Measurements from ENCODE around the gene DHCR24. TPM values are rescaled to one million over a fixed set of nuclear protein-coding genes. Genes with fewer than 3 reads are reported as not detected.
"Not testable (repeated sequence)": the region's sequence is repeated elsewhere in the genome, so short reads cannot be mapped to it uniquely, and the experiment has no call there.

DHCR24 gene
- total RNA-seq, 1 donor from 2014 or later: 82.2 TPM

DNA sequence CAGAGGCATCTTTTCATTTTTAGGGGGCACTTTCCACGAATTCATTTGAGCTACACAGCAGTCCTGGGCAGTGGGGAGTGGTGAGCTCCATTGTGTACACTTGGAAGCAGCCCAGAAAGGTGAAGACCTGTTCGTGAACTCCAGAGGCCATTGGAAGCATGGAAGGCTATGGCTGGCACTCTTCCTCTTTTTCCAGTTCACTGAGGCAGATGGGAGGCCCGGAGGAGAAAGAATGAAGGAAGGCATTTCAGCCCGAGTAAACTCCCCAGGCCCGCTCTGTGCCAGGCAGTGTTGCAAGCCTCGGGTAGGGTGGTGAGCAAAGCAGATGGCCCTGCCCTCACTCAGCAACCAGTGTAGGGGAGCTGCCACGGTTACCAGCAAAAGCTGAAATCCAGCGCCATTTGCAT is 673 bp upstream of the DHCR24 start:
- no peak for DNase-seq

GRCh38 chr1:54885807-54886723 is 930 bp downstream of the DHCR24 start:
- peak; percentile 38 for DNase-seq

DNA sequence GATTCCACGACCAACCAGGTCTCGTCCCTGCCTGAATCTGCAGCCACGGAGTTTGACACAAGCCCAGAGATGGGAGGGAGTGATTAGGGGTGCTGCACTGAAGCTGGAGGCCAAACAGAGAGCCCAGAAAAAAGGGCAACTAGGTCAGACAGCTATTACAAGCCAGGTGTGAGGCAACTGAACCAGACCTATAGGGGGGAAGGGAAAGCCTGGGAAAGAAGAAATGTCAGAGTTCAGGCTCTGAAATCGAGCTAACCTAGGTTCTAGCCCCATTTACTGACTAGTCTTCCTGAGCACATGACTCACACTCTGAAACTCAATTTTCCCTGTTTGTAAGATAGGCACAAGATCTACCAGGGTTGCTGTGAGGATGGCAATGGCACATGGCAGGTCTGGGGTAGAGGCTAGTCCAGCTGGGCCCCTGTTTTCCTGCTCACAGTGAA is 1.7 kb downstream of the DHCR24 start:
- DNase-seq: peak; percentile 25

DNA sequence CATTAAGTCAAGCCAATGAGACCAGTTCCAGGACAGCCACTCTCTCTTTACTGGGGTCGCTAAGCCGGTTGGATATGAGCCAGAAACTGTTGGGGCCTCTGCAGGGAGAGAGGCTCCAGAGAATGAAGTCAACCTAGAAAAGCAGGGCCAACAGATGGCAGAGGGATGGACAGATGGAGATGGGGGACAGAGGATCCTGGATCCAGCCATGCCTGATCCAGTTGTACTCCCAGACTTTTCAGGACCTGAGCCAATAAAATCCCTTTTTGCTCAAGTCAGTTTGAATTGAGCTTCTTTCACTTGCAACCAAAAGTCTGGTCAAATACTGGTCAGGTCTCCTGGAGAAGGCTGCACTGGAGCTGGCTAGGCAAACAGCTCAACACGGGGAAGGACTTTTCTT is 2.2 kb downstream of the DHCR24 start:
- DNase-seq: no peak

- no peak for DNase-seq
Measured at GRCh38 chr1:54884135-54884586, 2.8 kb downstream of the DHCR24 start.

DNA sequence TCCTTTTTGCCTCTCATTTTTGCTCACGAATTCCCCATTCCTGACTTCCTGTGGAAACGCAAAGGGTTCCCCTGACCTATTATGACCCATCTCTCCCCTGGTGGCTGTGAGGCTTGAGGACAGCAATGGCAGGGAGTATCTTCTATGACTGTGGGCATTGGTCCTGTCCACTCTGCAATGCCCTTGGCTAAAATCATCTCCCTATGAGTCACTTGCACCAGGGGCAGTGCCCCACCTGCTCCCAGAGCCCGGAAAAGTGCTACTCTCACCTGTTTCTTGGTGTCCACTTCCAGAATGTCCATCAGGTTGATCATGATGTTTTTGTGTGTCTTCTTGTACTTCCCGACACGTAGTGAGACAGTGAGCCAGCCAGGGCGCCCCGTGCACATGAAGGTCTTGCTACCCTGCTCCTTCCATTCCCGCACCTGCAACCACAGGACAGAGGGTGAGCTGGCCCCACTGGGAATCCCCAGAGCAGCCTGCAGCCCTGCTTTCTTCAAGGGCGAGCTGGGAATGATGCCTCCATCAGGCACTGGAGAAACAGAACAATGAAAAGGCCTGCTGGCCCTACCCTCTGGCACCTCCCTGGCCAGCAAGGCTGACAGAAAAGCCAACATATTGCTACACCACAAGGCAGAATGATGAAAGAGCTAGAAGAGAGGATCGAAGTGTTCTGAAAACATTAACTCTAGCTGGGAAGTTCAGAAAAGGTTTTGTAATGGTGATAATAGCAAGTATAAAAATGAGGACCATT is 3.5 kb downstream of the DHCR24 start:
- no peak for DNase-seq

DNA sequence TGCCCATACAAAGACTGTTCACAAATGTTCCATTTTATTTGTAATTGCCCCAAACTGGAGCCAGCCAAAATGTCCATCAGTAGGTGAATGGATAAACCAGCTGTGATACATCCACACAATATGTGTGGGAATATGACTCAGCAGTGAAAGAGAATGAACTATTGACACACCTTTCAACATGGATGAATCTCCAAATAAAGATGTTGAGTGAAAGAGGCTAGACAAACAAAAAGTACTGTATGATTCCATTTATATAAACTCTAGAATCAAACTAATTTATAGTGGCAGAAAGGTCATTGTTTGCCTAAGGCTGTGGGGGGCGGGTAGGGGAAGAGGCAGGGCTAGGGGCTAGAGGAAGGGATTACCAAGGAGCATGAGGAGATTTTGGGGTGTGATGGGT is 4.5 kb downstream of the DHCR24 start:
- DNase-seq: no peak

DNA sequence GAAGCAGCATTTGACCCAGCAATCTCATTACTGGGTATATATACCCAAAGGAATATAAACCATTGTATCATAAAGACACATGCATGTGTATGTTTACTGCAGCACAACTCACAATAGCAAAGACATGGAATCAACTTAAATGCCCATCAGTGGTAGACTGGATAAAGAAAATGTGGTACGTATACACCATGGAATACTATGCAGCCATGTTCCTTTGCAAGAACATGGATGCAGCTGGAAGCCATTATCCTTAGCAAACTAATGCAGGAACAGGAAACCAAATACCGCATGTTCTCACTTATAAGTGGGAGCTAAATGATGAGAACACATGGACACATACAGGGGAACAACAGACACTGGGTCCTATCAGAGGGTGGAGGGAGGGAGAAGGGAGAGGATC is 5.4 kb downstream of the DHCR24 start:
- DNase-seq: not testable (repeated sequence)

- DNase-seq: no peak
Measured at GRCh38 chr1:54879872-54880271, 7.1 kb downstream of the DHCR24 start.

GRCh38 chr1:54876814-54877213 is 10.2 kb downstream of the DHCR24 start:
- no peak for DNase-seq

GRCh38 chr1:54875000-54875399 is 12.0 kb downstream of the DHCR24 start:
- DNase-seq: no peak

GRCh38 chr1:54874079-54874830 is 12.7 kb downstream of the DHCR24 start:
- DNase-seq: no peak

DNA sequence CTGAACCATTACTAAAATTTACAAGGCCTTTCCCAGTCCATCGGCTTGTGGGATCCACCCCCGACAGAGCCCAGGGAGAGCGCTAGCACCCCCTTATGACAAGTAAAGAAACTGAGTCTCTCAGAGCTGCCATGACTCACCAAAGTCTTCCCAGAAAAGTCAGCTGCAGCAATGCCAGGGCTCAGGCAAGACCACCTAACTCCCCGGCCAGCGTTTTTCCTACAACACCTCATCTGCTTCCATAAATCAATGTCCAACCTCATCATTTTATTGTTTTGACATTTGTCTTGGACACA is 15.0 kb downstream of the DHCR24 start:
- no peak for DNase-seq

DNA sequence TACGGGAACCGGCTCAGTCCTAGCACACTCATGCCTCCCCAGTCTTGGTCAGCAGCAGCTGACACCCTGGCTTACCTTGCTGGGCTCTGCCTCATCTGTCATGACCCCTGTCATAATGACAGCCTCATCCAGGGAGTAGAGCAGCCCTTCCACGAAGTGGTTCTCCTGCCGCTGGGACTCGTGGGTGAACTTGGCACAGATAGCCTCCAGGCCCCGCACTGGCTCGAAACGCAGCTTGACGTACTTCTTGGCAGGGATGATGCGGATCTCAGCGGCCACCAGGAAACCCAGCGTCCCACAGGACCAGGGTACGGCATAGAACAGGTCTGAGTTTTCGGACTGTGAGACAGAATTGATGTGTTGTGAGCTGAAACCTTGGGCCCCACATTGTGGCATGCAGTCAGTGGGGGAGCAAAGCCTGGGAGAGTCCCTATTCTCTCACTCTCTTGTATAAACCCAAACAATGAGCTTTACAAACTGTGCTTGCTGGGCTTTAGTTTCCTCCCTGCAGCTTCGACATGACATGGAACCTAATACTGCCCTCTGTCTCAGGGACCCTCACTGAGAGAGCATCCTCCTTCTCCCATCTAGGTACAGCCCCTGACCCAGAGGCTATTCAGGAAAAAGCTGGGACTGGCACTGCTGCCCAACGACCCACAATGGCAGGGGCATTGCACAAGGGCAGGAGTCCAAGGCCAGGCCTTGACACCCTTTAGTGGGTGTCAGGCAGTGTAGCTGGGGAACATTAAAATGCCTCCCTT is 15.5 kb downstream of the DHCR24 start:
- no peak for DNase-seq

DNA sequence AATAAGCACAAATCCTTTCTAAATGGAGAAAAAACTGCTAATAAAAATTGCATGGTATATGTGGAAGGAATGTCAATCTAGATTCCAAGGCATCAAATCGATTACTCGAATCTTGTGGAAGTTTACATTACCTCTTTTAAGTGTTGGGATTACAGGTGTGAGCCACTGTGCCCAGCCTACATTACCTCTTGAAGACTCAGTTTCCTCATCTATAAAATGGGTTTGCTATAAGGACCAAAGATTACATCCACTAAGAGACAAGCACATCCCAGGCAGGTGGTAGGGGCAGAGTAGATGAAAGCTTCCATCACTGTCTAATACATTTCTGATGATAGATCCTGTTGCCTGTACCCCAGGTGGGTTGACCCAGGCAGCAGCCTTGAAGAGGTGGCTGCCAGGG is 16.1 kb downstream of the DHCR24 start:
- no peak for DNase-seq

DNA sequence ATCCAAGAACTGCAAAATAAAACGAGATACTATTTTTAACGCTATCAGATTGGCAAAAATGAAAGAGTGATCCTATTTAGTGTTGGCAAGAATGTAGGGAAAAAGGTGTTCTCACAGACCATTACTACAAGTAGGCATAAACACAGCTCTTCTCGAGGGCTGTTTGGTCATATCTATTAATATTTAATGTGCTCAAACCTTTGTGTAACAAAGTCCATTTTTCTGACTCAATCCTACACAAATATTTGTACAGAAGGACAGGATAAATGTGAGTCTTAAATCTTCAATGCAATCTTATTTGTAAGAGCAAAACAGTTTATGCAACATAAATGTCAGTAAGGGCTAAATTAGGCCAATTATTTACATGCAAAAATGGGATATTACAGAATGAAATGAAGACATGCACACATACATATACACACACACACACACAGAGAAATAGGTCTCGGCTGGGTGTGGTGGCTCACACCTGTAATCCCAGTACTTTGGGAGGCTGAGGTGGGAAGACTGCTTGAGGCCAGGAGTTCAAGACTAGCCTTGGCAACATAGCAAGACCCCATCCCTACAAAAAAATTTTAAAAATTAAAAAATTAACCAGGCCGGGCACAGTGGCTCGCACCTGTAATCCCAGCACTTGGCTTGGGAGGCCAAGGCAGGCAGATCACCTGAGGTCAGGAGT is 17.7 kb downstream of the DHCR24 start:
- no peak for DNase-seq

DNA sequence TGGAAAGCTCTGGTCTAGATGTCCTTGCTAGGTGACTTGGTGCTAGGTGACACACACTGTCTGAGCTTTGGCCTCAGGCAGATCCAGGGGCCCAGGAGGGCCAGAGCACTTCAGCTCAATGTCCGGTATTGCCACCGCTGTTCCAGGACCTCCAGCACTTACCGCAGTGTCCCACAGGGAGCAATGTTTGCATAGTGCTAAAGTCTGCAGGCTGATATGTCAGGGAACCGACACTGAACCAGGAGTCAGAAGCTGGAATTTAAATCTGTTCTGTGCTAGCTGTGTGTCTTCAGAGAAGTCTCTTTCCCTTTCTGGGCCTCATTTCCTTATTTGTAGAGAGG is 19.3 kb downstream of the DHCR24 start:
- no peak for DNase-seq

DNA sequence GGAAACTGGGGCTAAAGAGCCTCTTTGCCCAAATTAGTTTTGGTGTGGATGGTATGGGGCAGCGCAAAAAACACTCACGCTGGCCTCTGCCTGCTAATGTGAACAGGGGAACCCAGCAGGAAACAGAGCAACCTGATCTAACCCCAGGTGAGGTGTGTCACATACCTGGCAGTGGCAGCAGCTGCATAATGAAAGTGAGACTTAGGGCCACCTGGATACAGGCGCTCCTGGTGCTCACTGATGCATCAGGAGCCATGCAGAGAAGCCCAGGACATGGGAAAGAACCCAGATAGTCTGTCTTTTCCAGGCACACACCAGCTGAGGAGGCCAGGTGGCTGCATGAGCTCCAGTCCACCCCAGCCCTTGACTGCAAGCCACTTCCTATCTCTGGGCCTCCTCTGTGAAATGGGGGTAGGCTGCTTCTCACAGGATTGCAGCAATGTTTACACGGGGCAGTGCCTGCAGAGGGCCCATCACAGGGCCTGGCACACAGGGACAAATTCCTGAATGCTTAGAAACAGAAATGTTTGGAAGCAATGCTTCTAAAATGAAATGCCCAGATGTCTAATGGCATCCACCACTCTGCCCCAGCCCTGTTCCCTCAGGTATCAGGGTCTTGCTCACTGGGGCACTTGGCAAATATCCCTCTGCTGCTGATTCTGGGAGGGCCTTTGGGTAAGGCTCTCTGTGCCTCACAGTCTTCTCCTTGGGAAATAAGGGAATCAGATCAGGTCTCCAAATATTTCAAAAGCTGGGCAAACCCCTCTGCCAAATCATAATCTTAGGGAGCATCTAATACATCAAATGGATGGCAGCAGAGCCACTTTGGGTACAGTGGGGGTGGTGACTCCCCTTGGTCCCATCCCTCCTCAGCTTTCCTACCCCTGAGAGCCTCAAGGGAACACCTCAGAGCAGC is 19.9 kb downstream of the DHCR24 start:
- DNase-seq: no peak

DNA sequence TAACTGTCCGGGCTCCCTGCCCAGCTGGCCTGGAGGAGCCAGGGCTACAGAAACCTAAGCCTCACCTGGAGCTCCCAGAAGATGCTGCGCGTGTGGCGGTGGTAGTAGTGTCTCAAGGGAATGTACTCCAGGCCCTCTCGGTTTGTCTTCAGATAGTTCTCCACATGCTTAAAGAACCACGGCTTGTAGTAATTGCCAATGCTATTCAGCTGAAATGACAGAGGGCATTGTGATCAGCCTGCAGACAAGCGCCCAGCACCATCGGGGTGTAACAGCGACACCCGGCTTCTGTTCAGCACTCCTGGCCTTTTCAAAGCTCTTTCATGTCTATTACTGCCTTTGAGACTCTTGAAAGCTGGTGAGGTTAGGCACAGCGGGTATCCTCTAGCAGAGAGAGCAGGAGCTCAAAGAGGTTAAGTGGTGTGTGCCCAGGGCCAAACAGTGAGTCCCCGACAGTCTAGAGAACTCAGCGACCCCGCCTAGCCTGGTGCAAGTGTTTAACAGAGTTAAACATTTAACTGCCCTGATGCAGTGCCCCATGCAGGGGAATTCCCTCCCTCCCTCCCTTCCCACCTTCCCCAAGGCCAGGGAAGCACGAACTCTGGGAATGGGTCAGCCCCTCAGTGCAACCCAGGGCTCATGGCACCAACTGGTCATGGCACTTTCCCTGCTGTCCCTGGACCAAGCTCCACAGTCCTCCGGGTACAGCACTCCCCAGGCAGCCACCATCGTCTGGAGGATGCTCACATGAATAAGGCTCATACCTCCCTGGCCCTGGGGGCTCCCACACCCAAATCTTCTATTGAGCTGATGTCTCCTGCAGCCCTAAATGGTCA is 21.5 kb downstream of the DHCR24 start:
- DNase-seq: no peak

Data from dermis blood vessel endothelial cell (primary cell).